Hepatocyte (in vitro differentiated cells): Measurements from ENCODE around the gene PDE8B.

ENCODE experiments used
- CTCF ChIP-seq: fragments of 200-600 bp; sonication (generic); IDR thresholded peaks from 2 replicates; pipeline ENCODE4 v1.5.1; 2016; ENCODE audit warnings: antibody characterized with exemption, mild to moderate bottlenecking; ENCODE audit not compliant: poor library complexity
- EZH2 ChIP-seq: fragments of 200-600 bp; sonication (generic); IDR thresholded peaks from 2 replicates; pipeline ENCODE4 v1.6.1; 2016; ENCODE audit warnings: antibody characterized with exemption, mild to moderate bottlenecking, borderline replicate concordance
- EZH2phosphoT487 ChIP-seq: fragments of 200-600 bp; sonication (generic); IDR thresholded peaks from one replicate; pipeline ENCODE4 v1.6.1; 2018; ENCODE audit warnings: antibody characterized with exemption, mild to moderate bottlenecking, low read depth, moderate library complexity; ENCODE audit not compliant: unreplicated experiment, severe bottlenecking

GRCh38 chr5:77407152-77407551 is 196.7 kb downstream of the PDE8B start:
- TF ChIP-seq CTCF (no peak), EZH2phosphoT487 (no peak), EZH2 (no peak)
